HCT116 (cell line): ENCODE results near the gene CDH23. TPM values are rescaled to one million over a fixed set of nuclear protein-coding genes. Genes with fewer than 3 reads are reported as not detected.

Experiments used
- ATAC-seq: fragments of 200-7000 bp; cut with Tn5 transposase; 2 replicates; pipeline ENCODE4 v1.9.1; 2020; ENCODE audit warnings: mild to moderate bottlenecking, moderate library complexity
- BruUV-seq: library from RNA; stranded (reverse); fragments of 400-500 nt; replicated peaks from 2 replicates; lab custom pipeline; 2021; lab: Mats Ljungman, UMichigan
- CTCF ChIA-PET: fragments of 300-600 bp; sonication (Branson Sonifier 250); formaldehyde crosslinking; loops from one replicate; lab custom pipeline; 2021; ENCODE audit warnings: antibody characterized with exemption; lab: Charles Lee
- POLR2A ChIA-PET: fragments of 300-600, 350-600 bp; sonication (Branson Sonifier 250); formaldehyde crosslinking; loops from one replicate; lab custom pipeline; 2021; ENCODE audit warnings: antibody characterized with exemption; lab: Charles Lee
- RAD21 ChIA-PET, 2 experiments: fragments of 300-600 bp; sonication (Branson Sonifier 250); formaldehyde crosslinking; loops; one replicate each; lab custom pipeline; 2023; ENCODE audit warnings: low total read pairs in 2 of 2; ENCODE audit not compliant: uncharacterized antibody in 2 of 2, unreplicated experiment in 2 of 2, low non-redundant PET in 1 of 2; lab: Charles Lee
- DNase-seq: peaks from one replicate; pipeline ENCODE4 v3.0.0-alpha.2; 2010; ENCODE audit warnings: low read depth, low spot score
- H2AFZ ChIP-seq: fragments of 200-600 bp; shearing (Covaris generic), sonication (generic); 2 replicates; pipeline ENCODE4 v1.6.1; 2017; ENCODE audit warnings: low read depth, mixed run types, mixed read lengths, antibody characterized with exemption, low read length; ENCODE audit not compliant: poor library complexity, severe bottlenecking
- H3K27ac ChIP-seq: 2 replicates; pipeline ENCODE4 v1.5.1; 2012; ENCODE audit warnings: low read depth, low read length
- H3K27me3 ChIP-seq: fragments of 200-600 bp; sonication (generic); 2 replicates; pipeline ENCODE4 v1.6.1; 2016; ENCODE audit warnings: mixed run types, low read length, mixed read lengths; ENCODE audit not compliant: insufficient read depth
- H3K36me3 ChIP-seq, 2 experiments: fragments of 200-500 bp in 1 of 2; fragments of 200-600 bp in 1 of 2; sonication (Bioruptor generic) in 1 of 2; sonication (generic) in 1 of 2; 2 replicates each; pipeline versions ENCODE4 v1.5.1 to v1.6.1; 2014 to 2016; ENCODE audit warnings: low read length in 2 of 2, inconsistent platforms in 1 of 2, mixed read lengths in 1 of 2, mixed run types in 1 of 2; ENCODE audit not compliant: insufficient read depth in 2 of 2, control insufficient read depth in 1 of 2
- H3K4me1 ChIP-seq, 2 experiments: fragments of 200-600 bp in 1 of 2; sonication (generic) in 1 of 2; 2 replicates each; pipeline versions ENCODE4 v1.5.1 to v1.6.1; 2012 to 2017; ENCODE audit warnings: low read length in 2 of 2, inconsistent platforms in 1 of 2, mild to moderate bottlenecking in 1 of 2, mixed read lengths in 1 of 2, mixed run types in 1 of 2, moderate library complexity in 1 of 2; ENCODE audit not compliant: insufficient read depth in 2 of 2, control insufficient read depth in 1 of 2
- H3K4me2 ChIP-seq: fragments of 200-600 bp; sonication (generic); 2 replicates; pipeline ENCODE4 v1.6.1; 2017; ENCODE audit warnings: mixed run types, low read length, mixed read lengths
- H3K4me3 ChIP-seq, 2 experiments: fragments of 200-600 bp in 1 of 2; sonication (generic) in 1 of 2; replicated peaks in 1 of 2; 2 replicates each; pipeline ENCODE4 v1.5.1; 2011 to 2016; ENCODE audit warnings: low read length in 2 of 2, control low read depth in 1 of 2, low read depth in 1 of 2, mild to moderate bottlenecking in 1 of 2, mixed read lengths in 1 of 2, mixed run types in 1 of 2
- H3K79me2 ChIP-seq: fragments of 200-600 bp; sonication (generic); 2 replicates; pipeline ENCODE4 v1.6.1; 2017; ENCODE audit warnings: mild to moderate bottlenecking, mixed run types, low read length, moderate library complexity, mixed read lengths; ENCODE audit not compliant: insufficient read depth
- H3K9ac ChIP-seq: fragments of 200-600 bp; sonication (generic); 2 replicates; pipeline ENCODE4 v1.6.1; 2016; ENCODE audit warnings: low read length, mixed read lengths
- H3K9me2 ChIP-seq: fragments of 200-600 bp; sonication (generic), shearing (Covaris generic); 2 replicates; pipeline ENCODE4 v1.6.1; 2017; ENCODE audit warnings: mixed run types, mild to moderate bottlenecking, moderate library complexity; ENCODE audit not compliant: insufficient read depth
- H3K9me3 ChIP-seq, 2 experiments: fragments of 200-500 bp in 1 of 2; fragments of 200-600 bp in 1 of 2; sonication (Bioruptor generic) in 1 of 2; sonication (generic) in 1 of 2; 2 replicates each; pipeline ENCODE4 v1.6.1; 2014 to 2017; ENCODE audit warnings: low read length in 2 of 2, mixed read lengths in 2 of 2, inconsistent platforms in 1 of 2, low read depth in 1 of 2, mild to moderate bottlenecking in 1 of 2, mixed run types in 1 of 2, moderate library complexity in 1 of 2; ENCODE audit not compliant: control insufficient read depth in 1 of 2, insufficient read depth in 1 of 2
- H4K20me1 ChIP-seq: fragments of 200-600 bp; sonication (generic), shearing (Covaris generic); 2 replicates; pipeline ENCODE4 v1.6.1; 2017; ENCODE audit warnings: mixed run types, mild to moderate bottlenecking, moderate library complexity; ENCODE audit not compliant: insufficient read depth
- CBX3 ChIP-seq: IDR thresholded peaks from 2 replicates; pipeline ENCODE4 v1.6.1; 2012; ENCODE audit warnings: low read depth
- CEBPB ChIP-seq: IDR thresholded peaks from 2 replicates; pipeline ENCODE4 v1.6.1; 2012; ENCODE audit warnings: low read depth
- EGR1 ChIP-seq: IDR thresholded peaks from 2 replicates; pipeline ENCODE4 v1.6.1; 2012; ENCODE audit warnings: low read depth
- ELF1 ChIP-seq: IDR thresholded peaks from 2 replicates; pipeline ENCODE4 v1.6.1; 2012; ENCODE audit warnings: low read depth, borderline replicate concordance
- EZH2 ChIP-seq: fragments of 200-600 bp; sonication (generic); IDR thresholded peaks from 2 replicates; pipeline ENCODE4 v1.6.1; 2017; ENCODE audit warnings: antibody characterized with exemption, mixed run types
- FOSL1 ChIP-seq: IDR thresholded peaks from 2 replicates; pipeline ENCODE4 v1.6.1; 2012; ENCODE audit warnings: low read depth
- POLR2A ChIP-seq: IDR thresholded peaks from 2 replicates; pipeline ENCODE4 v1.7.0; 2011; ENCODE audit warnings: borderline replicate concordance; ENCODE audit not compliant: insufficient read depth, insufficient read length; ENCODE audit errors: extremely low read depth
- POLR2AphosphoS5 ChIP-seq: IDR thresholded peaks from 2 replicates; pipeline ENCODE4 v1.6.1; 2011; ENCODE audit warnings: mild to moderate bottlenecking, low read depth, low read length, moderate library complexity
- SIN3A ChIP-seq: IDR thresholded peaks from 2 replicates; pipeline ENCODE4 v1.6.1; 2012; ENCODE audit warnings: low read depth
- SRF ChIP-seq: IDR thresholded peaks from 2 replicates; pipeline ENCODE4 v1.6.1; 2012; ENCODE audit warnings: low read depth
- TCF7L2 ChIP-seq: IDR thresholded peaks from 2 replicates; pipeline ENCODE4 v1.7.0; 2011; ENCODE audit warnings: borderline replicate concordance, inconsistent platforms; ENCODE audit not compliant: insufficient read depth, insufficient read length; ENCODE audit errors: extremely low read depth
- YY1 ChIP-seq: IDR thresholded peaks from 2 replicates; pipeline ENCODE4 v1.6.1; 2011; ENCODE audit warnings: low read length, low read depth, moderate library complexity, mild to moderate bottlenecking; ENCODE audit not compliant: insufficient replicate concordance; ENCODE audit errors: extremely low read depth
- intact Hi-C: fragments of 100-400 bp; cut with micrococcal nuclease; formaldehyde crosslinking; loops from 2 replicates; pipeline ENCODE4 v1.10.0; 2022
- total RNA-seq: library from RNA; stranded (reverse); gene quantifications from one replicate; pipeline ENCODE4 v1.2.1, GENCODE V29; 2021; ENCODE audit not compliant: unreplicated experiment
- TF ChIP-seq, protein P1 (sequence below): IDR thresholded peaks from 2 replicates; pipeline ENCODE4 v1.6.1; 2012
- TF ChIP-seq, protein P2 (sequence below): IDR thresholded peaks from 2 replicates; pipeline ENCODE4 v1.6.1; 2012; ENCODE audit warnings: low read depth
- TF ChIP-seq, protein P3 (sequence below): IDR thresholded peaks from 2 replicates; pipeline ENCODE4 v1.6.1; 2012

Gene CDH23
- total RNA-seq, 1 experiment from 2014 or later = not detected

DNA sequence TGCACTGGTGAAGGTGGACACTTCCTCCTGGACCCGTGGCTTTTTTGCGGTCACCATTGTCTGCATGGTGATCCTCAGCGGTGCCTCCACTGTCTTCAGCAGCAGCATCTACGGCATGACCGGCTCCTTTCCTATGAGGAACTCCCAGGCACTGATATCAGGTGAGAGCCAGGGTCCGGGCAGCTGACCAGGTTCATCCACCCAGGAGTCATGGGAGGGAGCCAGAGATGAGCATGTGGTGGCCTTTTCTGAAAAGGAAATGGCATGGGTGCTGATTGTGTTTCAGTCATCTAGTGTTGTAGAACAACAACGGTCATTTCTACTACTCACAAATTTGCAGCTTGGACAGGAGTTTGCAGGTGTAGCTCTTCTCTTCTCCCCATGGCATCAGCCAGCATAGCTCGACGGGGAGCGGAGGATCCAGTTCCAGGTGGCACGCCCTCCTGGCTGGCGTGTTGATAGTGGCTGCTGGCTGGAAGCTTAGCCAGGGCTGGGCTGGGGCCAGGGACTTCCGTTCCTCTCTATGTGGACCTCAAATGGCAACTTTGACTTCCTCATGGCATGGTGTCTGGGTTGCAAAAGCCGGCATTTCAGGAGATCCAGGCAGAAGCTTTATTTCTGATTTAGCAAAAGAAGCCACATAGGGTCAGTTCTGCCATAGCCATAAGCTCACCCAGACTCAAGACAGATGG is 44.9 kb upstream of the CDH23 start:
- H3K9me3 ChIP-seq = no peaks in the 10 kb centered on the region
- H3K27me3 ChIP-seq = no peaks in the 10 kb centered on the region
- H3K4me2 ChIP-seq = no peak overlapping the region
- intact Hi-C loops = no loop called here
- peaks cover 0 to 8% of the 10 kb centered on the region in 2 experiments; a peak in 3 of 4 replicates for H3K4me1 ChIP-seq
- H3K36me3 ChIP-seq = no peaks in the 10 kb centered on the region; a peak in 1 of 4 replicates
- no TSS peak for BruUV-seq
- no peaks in the 10 kb centered on the region for H3K9me2 ChIP-seq
- H3K4me3 ChIP-seq = no peak overlapping the region
- ChIA-PET POLR2A (no interaction called here), CTCF (interaction anchor here (0.6 kb wide), 1 partner anchor 46 kb away, joined by 3 read pairs; no protein-coding TSS in a partner anchor), RAD21 (no interaction called here)
- H3K79me2 ChIP-seq = no peaks in the 10 kb centered on the region
- H4K20me1 ChIP-seq = no peaks in the 10 kb centered on the region
- no peak for DNase-seq
- no peak overlapping the region for H3K9ac ChIP-seq
- no peak overlapping the region for H3K27ac ChIP-seq
- ATAC-seq = no peak
- TF ChIP-seq CBX3 (no peak), YY1 (no peak), CEBPB (no peak), SIN3A (no peak), EZH2 (no peak), POLR2A (no peak), POLR2AphosphoS5 (no peak), EGR1 (no peak), FOSL1 (no peak), ELF1 (no peak)
- TF ChIP-seq, protein P1, sequence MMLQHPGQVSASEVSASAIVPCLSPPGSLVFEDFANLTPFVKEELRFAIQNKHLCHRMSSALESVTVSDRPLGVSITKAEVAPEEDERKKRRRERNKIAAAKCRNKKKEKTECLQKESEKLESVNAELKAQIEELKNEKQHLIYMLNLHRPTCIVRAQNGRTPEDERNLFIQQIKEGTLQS = no peak
- no peak overlapping the region for H2AFZ ChIP-seq

- no TSS peak for BruUV-seq
- H3K9me3 ChIP-seq = no peaks in the 10 kb centered on the region
- peaks cover 0 to 8% of the 10 kb centered on the region in 2 experiments; a peak in 3 of 4 replicates for H3K4me1 ChIP-seq
- ChIA-PET CTCF (no interaction called here), POLR2A (no interaction called here), RAD21 (no interaction called here)
- no peaks in the 10 kb centered on the region for H3K79me2 ChIP-seq
- no peak overlapping the region for H3K27ac ChIP-seq
- intact Hi-C loops = no loop called here
- no peak overlapping the region for H3K4me3 ChIP-seq
- no peak overlapping the region for H3K4me2 ChIP-seq
- H3K9me2 ChIP-seq = no peaks in the 10 kb centered on the region
- ATAC-seq (no peak), DNase-seq (no peak)
- H3K27me3 ChIP-seq = no peaks in the 10 kb centered on the region
- H3K36me3 ChIP-seq = no peaks in the 10 kb centered on the region; a peak in 1 of 4 replicates
- H2AFZ ChIP-seq = no peak overlapping the region
- H4K20me1 ChIP-seq = no peaks in the 10 kb centered on the region
- H3K9ac ChIP-seq = no peak overlapping the region
- TF ChIP-seq, protein P1 = no peak
- TF ChIP-seq TCF7L2 (no peak), POLR2AphosphoS5 (no peak), POLR2A (no peak), SRF (no peak), EZH2 (no peak)
- TF ChIP-seq, protein P2, sequence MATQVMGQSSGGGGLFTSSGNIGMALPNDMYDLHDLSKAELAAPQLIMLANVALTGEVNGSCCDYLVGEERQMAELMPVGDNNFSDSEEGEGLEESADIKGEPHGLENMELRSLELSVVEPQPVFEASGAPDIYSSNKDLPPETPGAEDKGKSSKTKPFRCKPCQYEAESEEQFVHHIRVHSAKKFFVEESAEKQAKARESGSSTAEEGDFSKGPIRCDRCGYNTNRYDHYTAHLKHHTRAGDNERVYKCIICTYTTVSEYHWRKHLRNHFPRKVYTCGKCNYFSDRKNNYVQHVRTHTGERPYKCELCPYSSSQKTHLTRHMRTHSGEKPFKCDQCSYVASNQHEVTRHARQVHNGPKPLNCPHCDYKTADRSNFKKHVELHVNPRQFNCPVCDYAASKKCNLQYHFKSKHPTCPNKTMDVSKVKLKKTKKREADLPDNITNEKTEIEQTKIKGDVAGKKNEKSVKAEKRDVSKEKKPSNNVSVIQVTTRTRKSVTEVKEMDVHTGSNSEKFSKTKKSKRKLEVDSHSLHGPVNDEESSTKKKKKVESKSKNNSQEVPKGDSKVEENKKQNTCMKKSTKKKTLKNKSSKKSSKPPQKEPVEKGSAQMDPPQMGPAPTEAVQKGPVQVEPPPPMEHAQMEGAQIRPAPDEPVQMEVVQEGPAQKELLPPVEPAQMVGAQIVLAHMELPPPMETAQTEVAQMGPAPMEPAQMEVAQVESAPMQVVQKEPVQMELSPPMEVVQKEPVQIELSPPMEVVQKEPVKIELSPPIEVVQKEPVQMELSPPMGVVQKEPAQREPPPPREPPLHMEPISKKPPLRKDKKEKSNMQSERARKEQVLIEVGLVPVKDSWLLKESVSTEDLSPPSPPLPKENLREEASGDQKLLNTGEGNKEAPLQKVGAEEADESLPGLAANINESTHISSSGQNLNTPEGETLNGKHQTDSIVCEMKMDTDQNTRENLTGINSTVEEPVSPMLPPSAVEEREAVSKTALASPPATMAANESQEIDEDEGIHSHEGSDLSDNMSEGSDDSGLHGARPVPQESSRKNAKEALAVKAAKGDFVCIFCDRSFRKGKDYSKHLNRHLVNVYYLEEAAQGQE = no peak
- TF ChIP-seq, protein P3, sequence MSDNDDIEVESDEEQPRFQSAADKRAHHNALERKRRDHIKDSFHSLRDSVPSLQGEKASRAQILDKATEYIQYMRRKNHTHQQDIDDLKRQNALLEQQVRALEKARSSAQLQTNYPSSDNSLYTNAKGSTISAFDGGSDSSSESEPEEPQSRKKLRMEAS = no peak
These were observed 43.1 kb upstream of the CDH23 start for GRCh38 chr10:71353639-71354038.
